Epithelial cell of proximal tubule (primary cell): ENCODE measurements around the gene CAMSAP3. TPM values are rescaled to one million over a fixed set of nuclear protein-coding genes. Genes with fewer than 3 reads are reported as not detected.

ENCODE experiments used
- DNase-seq: peaks from one replicate; pipeline ENCODE4 v3.0.0-alpha.2; 2011; ENCODE audit warnings: low read depth
- H3K4me3 ChIP-seq: 2 replicates; pipeline ENCODE4 v1.5.1; 2011; ENCODE audit warnings: low read depth, mild to moderate bottlenecking, low read length
- total RNA-seq: library from RNA; depleted of rRNA; stranded (reverse); fragments of >200 nt; gene quantifications from 2 replicates; pipeline ENCODE4 v1.2.3, GENCODE V29; 2015
- TF ChIP-seq, protein P1 (sequence below): conservative IDR thresholded peaks from 2 replicates; pipeline ENCODE4 v1.5.1; 2012; ENCODE audit warnings: low read depth, mild to moderate bottlenecking, low read length

CAMSAP3 gene
- total RNA-seq, 1 donor from 2014 or later, result 12.4 TPM

DNA sequence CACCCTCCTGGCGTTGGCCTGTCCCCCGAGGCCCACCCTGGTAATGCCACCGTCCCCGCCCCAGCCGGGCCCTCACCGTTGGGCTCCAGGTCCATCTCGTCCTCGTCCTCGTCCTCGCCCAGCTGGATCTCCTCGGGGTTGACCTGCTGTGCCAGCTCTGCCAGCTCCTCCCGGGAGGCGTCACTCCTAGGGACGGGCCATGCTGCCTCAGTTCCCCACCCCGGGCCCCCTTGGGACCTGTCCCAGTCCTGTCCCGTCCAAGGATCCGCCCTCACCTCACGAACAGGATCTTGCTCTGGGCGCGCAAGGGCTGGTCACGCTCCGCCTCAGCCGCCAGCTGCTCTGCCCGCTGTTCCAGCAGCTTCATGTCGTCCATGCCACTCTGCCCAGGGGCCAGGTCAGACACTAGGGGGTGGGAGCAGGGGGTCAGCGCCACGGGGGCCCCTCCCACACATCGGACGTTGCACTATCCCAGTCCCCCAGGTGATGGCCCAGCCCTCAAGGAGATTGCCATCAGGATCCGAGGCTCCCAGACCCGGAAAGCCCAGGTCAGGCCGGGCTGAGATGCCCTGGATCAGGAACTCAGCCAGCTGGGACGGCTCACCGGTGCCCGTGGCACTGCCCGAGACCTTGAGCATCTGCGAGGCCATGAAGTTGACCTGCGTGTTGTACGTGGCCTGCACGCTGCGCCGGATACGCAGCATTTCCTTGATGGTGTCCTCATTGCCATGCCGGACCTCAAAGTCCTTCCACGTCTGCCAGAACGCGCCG is 24.2 kb downstream of the CAMSAP3 start:
- H3K4me3 ChIP-seq, result no peak overlapping the region
- TF ChIP-seq, protein P1, sequence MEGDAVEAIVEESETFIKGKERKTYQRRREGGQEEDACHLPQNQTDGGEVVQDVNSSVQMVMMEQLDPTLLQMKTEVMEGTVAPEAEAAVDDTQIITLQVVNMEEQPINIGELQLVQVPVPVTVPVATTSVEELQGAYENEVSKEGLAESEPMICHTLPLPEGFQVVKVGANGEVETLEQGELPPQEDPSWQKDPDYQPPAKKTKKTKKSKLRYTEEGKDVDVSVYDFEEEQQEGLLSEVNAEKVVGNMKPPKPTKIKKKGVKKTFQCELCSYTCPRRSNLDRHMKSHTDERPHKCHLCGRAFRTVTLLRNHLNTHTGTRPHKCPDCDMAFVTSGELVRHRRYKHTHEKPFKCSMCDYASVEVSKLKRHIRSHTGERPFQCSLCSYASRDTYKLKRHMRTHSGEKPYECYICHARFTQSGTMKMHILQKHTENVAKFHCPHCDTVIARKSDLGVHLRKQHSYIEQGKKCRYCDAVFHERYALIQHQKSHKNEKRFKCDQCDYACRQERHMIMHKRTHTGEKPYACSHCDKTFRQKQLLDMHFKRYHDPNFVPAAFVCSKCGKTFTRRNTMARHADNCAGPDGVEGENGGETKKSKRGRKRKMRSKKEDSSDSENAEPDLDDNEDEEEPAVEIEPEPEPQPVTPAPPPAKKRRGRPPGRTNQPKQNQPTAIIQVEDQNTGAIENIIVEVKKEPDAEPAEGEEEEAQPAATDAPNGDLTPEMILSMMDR, result no peak
- no peak for DNase-seq

DNA sequence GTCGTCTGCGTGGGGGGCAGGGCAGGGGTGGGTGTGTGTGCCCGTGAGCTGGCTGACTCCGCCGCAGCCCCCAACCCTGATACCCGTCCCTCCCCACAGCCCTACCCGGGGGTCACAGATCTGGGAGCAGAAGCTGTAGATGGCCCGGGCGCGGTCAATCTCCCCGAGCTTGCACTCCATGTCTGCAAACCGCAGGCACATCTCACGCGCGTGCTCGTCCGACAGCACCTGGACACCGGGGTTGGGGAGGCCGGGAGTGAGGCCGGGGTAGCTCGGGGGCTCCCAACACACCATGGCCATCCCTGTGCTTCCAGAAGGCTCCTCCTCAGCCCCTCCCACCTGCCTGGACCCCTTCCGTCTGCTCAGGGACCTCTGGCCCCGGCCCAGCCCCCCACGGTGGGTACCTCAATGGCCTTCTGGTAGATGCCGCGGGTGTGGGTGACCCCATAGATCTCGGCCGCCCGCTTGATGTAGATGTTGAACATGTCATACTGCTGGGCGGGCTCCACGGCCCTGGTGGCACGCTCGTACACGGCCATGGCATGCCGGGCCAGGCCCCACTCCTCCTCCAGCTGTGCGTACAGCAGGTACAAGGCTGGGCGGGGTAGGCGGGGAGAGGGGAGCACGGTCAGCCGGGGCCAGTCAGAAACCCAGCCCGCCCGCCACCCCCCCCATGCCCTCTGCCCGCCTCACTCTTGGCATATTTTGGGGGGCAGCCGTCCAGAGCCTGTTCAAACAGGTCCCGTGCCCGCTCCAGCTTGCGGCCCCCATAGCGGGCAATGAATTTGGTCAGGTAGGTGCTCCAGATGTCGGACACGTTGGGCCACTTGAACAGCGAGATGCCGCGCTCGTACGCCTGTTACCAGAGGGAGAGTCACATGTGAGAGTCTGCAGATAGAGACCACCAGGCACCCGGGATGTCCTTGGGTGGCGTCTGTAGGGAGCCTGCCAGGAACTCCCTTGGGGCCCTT is 25.1 kb downstream of the CAMSAP3 start:
- H3K4me3 ChIP-seq, result no peak overlapping the region
- TF ChIP-seq, protein P1, result no peak
- DNase-seq, result no peak

DNA sequence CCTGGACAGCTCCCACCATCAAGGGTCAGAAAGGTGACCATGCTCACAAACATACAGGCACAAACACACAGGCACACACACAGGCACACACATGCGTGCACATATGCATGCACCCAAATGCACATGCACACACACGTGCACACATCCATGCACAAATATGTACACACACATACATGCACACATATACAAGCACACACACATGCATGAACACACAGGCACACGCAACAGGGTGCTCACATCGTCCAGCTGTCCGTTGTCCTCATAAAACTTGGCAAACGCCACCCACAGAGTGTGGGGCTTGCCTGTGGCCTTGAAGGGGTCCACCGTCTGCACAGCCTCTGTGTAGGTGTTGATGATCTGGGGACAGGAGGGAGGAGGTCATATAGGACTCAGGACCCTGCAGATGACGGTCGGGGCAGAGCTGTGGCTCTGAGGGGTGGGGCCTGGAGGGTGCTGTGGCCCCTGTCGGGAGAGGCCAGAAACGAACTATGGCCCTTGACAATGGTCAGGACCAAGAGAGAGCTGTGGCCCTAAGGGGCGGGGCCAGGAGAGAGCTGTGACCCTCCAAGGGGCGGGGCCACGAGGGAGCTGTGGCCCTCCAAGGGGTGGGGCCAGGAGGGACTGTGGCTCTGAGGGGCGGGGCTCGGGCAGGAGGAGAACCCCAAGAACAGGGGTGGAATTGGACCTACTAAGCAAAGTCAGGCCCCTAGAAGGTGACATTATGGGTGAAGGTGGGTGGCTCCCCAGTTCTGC is 27.4 kb downstream of the CAMSAP3 start:
- no peak for DNase-seq
- TF ChIP-seq, protein P1, result no peak
- no peak overlapping the region for H3K4me3 ChIP-seq

DNA sequence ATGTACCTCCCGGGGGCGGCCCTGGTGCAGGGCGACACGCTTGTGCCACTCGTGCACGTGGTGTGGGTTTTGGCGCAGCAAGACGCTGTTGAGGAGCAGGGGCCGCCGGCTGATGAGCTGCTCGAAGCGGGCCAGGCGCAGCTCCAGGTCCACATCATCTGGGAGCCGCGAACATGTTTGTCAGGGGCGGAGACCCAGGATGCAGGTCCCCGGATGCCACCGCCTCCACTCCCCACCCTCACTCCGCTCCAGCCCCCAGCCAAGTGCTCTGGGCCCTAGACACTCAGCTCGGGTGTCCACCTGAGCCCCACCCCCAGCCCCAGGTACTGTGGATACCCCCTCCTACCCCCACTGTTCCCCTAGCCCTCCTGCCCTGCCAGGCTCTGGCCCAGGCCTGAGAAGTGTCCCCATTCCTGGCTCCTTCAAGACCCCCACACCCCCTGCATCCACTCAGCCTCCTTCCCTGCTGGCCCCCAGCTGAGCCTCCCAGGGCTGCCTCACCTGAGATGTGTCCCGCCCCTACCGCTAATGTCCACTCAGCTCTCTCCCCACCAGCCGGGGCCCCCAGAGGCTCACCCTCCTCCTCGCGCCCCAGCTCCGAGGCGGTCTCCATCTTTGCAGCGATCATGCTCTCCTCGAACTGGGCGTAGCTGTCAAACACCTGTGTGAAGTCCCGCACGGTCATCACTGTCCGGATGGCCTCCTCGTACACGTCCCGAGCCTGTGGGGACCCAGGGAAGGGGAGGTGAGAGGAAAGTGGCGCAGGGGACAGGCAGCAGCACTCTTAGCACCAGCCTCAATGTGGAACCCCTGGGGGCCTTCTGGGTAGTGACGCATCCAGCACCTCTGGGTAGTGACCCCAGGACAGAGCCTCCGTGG is 28.3 kb downstream of the CAMSAP3 start:
- TF ChIP-seq, protein P1, result no peak
- DNase-seq, result no peak
- no peak overlapping the region for H3K4me3 ChIP-seq

DNA sequence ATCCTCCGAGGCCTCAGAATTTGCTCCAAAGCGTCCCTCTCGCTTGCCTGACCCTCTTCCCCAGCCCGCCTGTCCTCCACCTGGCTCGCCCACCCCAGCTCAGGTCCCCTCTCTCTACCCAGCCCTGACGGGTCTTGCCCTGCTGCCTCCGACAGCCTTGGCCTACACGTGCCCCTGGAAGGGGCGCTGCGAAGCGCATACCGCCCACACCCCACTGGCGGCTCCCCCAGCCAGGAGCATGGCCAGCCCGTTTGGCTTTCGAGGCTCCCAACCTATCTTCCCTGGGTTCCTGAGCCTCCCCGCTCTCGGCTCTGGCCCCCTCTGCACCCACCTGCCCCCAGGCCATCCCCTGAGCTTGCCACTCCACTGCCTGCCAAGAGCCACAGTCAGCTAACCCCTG is 29.1 kb downstream of the CAMSAP3 start:
- no peak overlapping the region for H3K4me3 ChIP-seq
- TF ChIP-seq, protein P1, result no peak
- DNase-seq, result no peak
